CD14-positive monocyte (primary cell): ENCODE measurements around the gene TP53TG3C. TPM values are rescaled to one million over a fixed set of nuclear protein-coding genes. Genes with fewer than 3 reads are reported as not detected.
"Not testable (repeated sequence)": the region's sequence is repeated elsewhere in the genome, so short reads cannot be mapped to it uniquely, and the experiment has no call there.

ENCODE experiments used
- DNase-seq, 3 donors: peaks; one replicate each; pipeline ENCODE4 v3.0.0-alpha.2; 2011 to 2022
- H2AFZ ChIP-seq: 2 replicates; pipeline ENCODE4 v1.6.0; 2012; ENCODE audit warnings: mild to moderate bottlenecking, low read depth, low read length, inconsistent platforms; ENCODE audit not compliant: insufficient read depth, poor library complexity, severe bottlenecking
- H3K27ac ChIP-seq, 2 donors: 1 replicate in 1 of 2; 2 replicates in 1 of 2; pipeline ENCODE4 v1.5.1; 2012 to 2013; ENCODE audit warnings: low read length in 2 of 2, control low read depth in 1 of 2, inconsistent platforms in 1 of 2, low read depth in 1 of 2, mild to moderate bottlenecking in 1 of 2
- H3K27me3 ChIP-seq, 2 donors: one replicate each; pipeline versions ENCODE4 v1.6.0 to v1.6.1; 2011 to 2013; ENCODE audit warnings: low read length in 2 of 2; ENCODE audit not compliant: control insufficient read depth in 2 of 2, insufficient read depth in 2 of 2
- H3K36me3 ChIP-seq, 2 donors: replicated peaks in 1 of 2; 1 replicate in 1 of 2; 2 replicates in 1 of 2; pipeline versions ENCODE4 v1.5.1 to v1.6.1; 2012 to 2013; ENCODE audit warnings: low read length in 2 of 2, control low read depth in 1 of 2, inconsistent platforms in 1 of 2, mild to moderate bottlenecking in 1 of 2; ENCODE audit not compliant: insufficient read depth in 2 of 2, control insufficient read depth in 1 of 2
- H3K4me1 ChIP-seq, 2 donors: 1 replicate in 1 of 2; 2 replicates in 1 of 2; pipeline versions ENCODE4 v1.5.1 to v1.6.1; 2012 to 2013; ENCODE audit warnings: low read length in 2 of 2, control low read depth in 1 of 2, inconsistent platforms in 1 of 2, mild to moderate bottlenecking in 1 of 2, moderate library complexity in 1 of 2; ENCODE audit not compliant: insufficient read depth in 2 of 2, control insufficient read depth in 1 of 2
- H3K4me2 ChIP-seq: replicated peaks from 2 replicates; pipeline ENCODE3; 2012; ENCODE audit warnings: low read length, moderate library complexity, mild to moderate bottlenecking; ENCODE audit not compliant: poor library complexity, severe bottlenecking; ENCODE audit errors: extremely low read depth
- H3K4me3 ChIP-seq, 3 experiments: fragments of 200-600 bp in 1 of 3; sonication (generic) in 1 of 3; replicated peaks in 1 of 3; 1 replicate in 2 of 3; 2 replicates in 1 of 3; pipeline ENCODE4 v1.5.1; 2011 to 2013; ENCODE audit warnings: low read length in 3 of 3, mild to moderate bottlenecking in 3 of 3, control low read depth in 2 of 3, low read depth in 2 of 3, inconsistent platforms in 1 of 3, moderate library complexity in 1 of 3
- H3K79me2 ChIP-seq: 2 replicates; pipeline ENCODE4 v1.6.0; 2012; ENCODE audit warnings: mild to moderate bottlenecking, control low read depth, inconsistent platforms, low read length, moderate library complexity; ENCODE audit not compliant: insufficient read depth
- H3K9ac ChIP-seq: 2 replicates; pipeline ENCODE4 v1.6.0; 2017; ENCODE audit warnings: low read length, mild to moderate bottlenecking; ENCODE audit not compliant: insufficient read depth, poor library complexity, severe bottlenecking
- H3K9me3 ChIP-seq, 2 donors: replicated peaks in 1 of 2; 1 replicate in 1 of 2; 2 replicates in 1 of 2; pipeline versions ENCODE4 v1.5.1 to v1.6.1; 2012 to 2013; ENCODE audit warnings: low read length in 2 of 2, control low read depth in 1 of 2; ENCODE audit not compliant: control insufficient read depth in 1 of 2, insufficient read depth in 1 of 2
- H4K20me1 ChIP-seq: 2 replicates; pipeline ENCODE4 v1.6.0; 2012; ENCODE audit warnings: mild to moderate bottlenecking, low read length, control low read depth, moderate library complexity; ENCODE audit not compliant: insufficient read depth
- H3K27ac Mint-ChIP-seq, 7 donors: one replicate each; pipeline ENCODE4 v1.8.0; 2020; ENCODE audit warnings: mild to moderate bottlenecking in 7 of 7, mixed read lengths in 7 of 7, moderate library complexity in 6 of 7, inconsistent platforms in 2 of 7
- H3K27me3 Mint-ChIP-seq, 3 donors: one replicate each; pipeline ENCODE4 v1.8.0; 2021 to 2022; ENCODE audit warnings: low read depth in 3 of 3, mild to moderate bottlenecking in 3 of 3, mixed read lengths in 3 of 3, moderate library complexity in 3 of 3, inconsistent platforms in 1 of 3
- H3K36me3 Mint-ChIP-seq, 2 donors: one replicate each; pipeline ENCODE4 v1.8.0; 2020; ENCODE audit warnings: mixed read lengths in 2 of 2, inconsistent platforms in 1 of 2, mild to moderate bottlenecking in 1 of 2
- H3K4me1 Mint-ChIP-seq: one replicate; pipeline ENCODE4 v1.8.0; 2020; ENCODE audit warnings: mild to moderate bottlenecking, mixed read lengths
- H3K4me3 Mint-ChIP-seq, 2 donors: one replicate each; pipeline ENCODE4 v1.8.0; 2020; ENCODE audit warnings: mild to moderate bottlenecking in 2 of 2, mixed read lengths in 2 of 2, moderate library complexity in 1 of 2
- H3K9me3 Mint-ChIP-seq, 7 donors: one replicate each; pipeline ENCODE4 v1.8.0; 2020 to 2022; ENCODE audit warnings: mixed read lengths in 7 of 7, mild to moderate bottlenecking in 6 of 7, moderate library complexity in 6 of 7, inconsistent platforms in 2 of 7
- WGBS: methylation state at CpG from one replicate; pipeline ENCODE4 v1.1.5; 2013; ENCODE audit warnings: missing lambda C conversion rate; ENCODE audit not compliant: insufficient coverage; 5-methylcytosine and 5-hydroxymethylcytosine counted together
- intact Hi-C, 2 donors: fragments of 100-400 bp; cut with micrococcal nuclease; formaldehyde crosslinking; loops; one replicate each; pipeline versions ENCODE4 v1.15.0 to v1.15.1; 2023
- polyA minus RNA-seq: library from RNA; depleted of rRNA, polyadenylated mRNA; stranded (reverse); fragments of >200 nt; gene quantifications from 2 replicates; pipeline ENCODE4 v1.2.3, GENCODE V29; 2012
- polyA plus RNA-seq, 3 donors: library from polyadenylated mRNA; depleted of rRNA in 1 of 3; unstranded in 2 of 3; stranded (reverse) in 1 of 3; fragments of 300-500 nt in 2 of 3; fragments of >200 nt in 1 of 3; fragmentation: Illumina TruSeq in 2 of 3; gene quantifications; 1 replicate in 2 of 3; 2 replicates in 1 of 3; pipeline ENCODE4 v1.2.3, GENCODE V29; 2012 to 2021
- small RNA-seq: library from RNA; depleted of rRNA; stranded (forward); fragments of <200 nt; gene quantifications from one replicate; pipeline ENCODE3, GENCODE V24; 2012; ENCODE audit warnings: low read depth; ENCODE audit not compliant: insufficient read length
- total RNA-seq, 12 experiments: library from RNA in 1 of 12; stranded (reverse) in 1 of 12; fragments of 120-200 nt in 1 of 12; gene quantifications; one replicate each; pipeline ENCODE4 v1.2.4 and lab custom pipeline; 2013 to 2026; ENCODE audit warnings: mixed read lengths in 6 of 12, inconsistent platforms in 1 of 12

The TP53TG3C gene
- total RNA-seq (2013), result not detected
- polyA plus RNA-seq, result not detected
- polyA minus RNA-seq, result not detected in 2 replicates
- 0 reads per million in 11 experiments for total RNA-seq (lab: John Stamatoyannopoulos, UW)

DNA sequence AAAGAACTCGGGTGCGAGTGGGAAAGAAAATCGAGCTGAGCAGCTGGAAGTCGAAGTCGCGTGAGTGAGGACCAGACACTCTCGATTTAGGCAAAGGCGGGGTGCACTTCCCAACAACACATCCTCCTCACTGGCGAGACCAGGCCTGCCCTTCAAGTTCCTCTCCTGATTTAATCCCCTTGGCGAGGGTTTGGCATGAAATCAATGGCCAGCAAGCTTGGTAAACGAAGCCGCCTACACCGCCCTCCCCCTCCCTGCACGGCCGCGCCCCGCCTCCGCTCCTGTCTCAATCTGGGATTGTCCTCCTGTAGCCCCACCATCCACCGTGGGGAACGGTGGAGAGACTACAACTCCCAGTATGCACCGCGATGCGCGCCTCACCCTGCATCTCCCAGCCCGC is at the start of gene TP53TG3C:
Gene TP53TG3C (plus strand): TSS at position 301 of the 400 bp plus-strand sequence. CDS start 68 bp downstream, at position 369.
- H3K4me3 Mint-ChIP-seq, H3K9me3 Mint-ChIP-seq, DNase-seq, H3K27me3 Mint-ChIP-seq, H3K36me3 ChIP-seq, H2AFZ ChIP-seq, H3K9me3 ChIP-seq, intact Hi-C loops, H4K20me1 ChIP-seq, H3K4me3 ChIP-seq, H3K4me2 ChIP-seq, H3K9ac ChIP-seq, H3K27ac ChIP-seq, H3K4me1 ChIP-seq, H3K27ac Mint-ChIP-seq, H3K36me3 Mint-ChIP-seq, H3K27me3 ChIP-seq, H3K79me2 ChIP-seq, H3K4me1 Mint-ChIP-seq: not testable (repeated sequence)
- WGBS, result no CpG with 5 or more reads among the region's 25 CpGs

Small RNA genes within 50 kb of the gene (small RNA-seq; reads per million reads assigned to genes)
- not detected for gene AC138869.1

Other genes with a start within 250 kb of the TP53TG3C start
- not detected for gene TP53TG3E, start 110.1 kb downstream of the TP53TG3C start, polyA plus RNA-seq
- not detected for gene TP53TG3B, start 166.6 kb downstream of the TP53TG3C start, polyA plus RNA-seq